NCI-H2196 treated with DMSO at 0.1 percent for 48 hours (cell line): ENCODE results near the gene HNF4A.

Experiments used
- DNase-seq: peaks from one replicate; lab custom pipeline; 2025; ENCODE audit not compliant: unreplicated experiment; lab: John Stamatoyannopoulos, UW

Gene HNF4A

DNA sequence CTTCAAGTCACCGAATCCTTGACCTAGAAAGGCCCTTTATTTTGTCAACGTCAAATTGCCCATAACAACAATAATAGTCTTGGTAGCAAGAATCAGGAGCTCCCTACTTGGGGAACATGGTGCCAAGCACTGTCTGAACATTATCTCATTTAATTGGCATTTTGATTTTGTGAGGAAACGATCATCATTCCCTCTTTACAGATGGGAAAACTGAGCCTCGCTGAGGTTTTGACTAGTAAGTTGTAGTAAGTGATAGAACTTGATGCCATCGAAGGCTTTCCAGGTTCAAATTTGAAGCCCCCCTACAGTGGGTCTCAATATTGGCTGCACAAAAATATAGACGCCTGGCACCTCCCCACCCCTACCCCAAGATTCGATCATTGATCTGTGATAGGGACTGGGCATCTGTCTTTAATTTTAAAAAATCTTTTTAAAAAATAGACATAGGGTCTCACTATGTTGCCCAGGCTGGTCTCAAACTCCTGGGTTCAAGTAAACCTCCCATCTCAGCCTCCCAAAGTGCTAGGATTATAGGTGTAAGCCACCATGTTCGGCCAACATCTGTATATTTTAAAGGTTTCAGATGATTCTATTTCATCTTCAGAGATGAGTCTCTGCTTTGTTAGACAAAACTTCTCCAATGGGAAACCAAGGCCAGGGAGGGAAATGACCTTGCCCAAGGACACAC, 36.7 kb downstream of the HNF4A start:
- DNase-seq: no peak

DNA sequence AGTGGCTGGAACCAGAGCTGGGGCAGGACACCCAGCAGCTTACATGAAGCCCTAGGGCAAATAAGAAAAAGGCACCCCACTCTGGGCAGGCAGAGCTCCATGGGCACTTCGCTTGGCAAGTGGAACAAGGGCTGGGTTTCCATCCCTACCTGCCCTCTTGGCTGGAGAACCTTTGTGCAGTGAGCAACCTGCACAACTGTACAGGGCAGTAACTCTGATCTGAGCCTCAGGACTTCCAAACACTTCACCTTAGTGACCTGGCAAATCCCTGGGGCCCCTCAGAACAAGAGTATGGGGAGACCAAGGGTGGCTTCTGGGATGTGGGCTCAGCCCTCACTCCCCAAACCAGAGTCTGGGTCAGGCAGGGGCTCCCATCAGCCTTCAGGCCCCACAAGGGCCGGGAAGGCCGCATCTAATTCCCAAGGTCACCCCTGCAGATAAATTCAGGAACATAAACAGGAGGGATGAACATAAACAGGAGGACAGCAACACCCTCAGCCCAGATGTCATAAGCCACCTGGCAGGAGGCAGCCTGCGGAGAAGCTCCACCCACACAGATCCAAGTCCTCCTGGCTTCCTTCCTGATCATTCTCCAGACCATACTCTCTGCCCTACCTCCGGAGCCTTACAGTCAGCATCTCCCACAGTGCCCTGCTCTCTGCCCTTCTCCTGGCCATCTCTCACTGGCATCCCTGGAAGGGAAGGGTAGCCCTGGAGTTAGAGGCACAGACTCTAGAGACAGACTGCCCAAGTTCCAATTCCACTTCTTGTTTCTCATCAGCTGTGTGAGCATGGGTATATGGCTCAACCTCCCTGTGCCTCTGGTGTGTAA, 37.5 kb downstream of the HNF4A start:
- no peak for DNase-seq

DNA sequence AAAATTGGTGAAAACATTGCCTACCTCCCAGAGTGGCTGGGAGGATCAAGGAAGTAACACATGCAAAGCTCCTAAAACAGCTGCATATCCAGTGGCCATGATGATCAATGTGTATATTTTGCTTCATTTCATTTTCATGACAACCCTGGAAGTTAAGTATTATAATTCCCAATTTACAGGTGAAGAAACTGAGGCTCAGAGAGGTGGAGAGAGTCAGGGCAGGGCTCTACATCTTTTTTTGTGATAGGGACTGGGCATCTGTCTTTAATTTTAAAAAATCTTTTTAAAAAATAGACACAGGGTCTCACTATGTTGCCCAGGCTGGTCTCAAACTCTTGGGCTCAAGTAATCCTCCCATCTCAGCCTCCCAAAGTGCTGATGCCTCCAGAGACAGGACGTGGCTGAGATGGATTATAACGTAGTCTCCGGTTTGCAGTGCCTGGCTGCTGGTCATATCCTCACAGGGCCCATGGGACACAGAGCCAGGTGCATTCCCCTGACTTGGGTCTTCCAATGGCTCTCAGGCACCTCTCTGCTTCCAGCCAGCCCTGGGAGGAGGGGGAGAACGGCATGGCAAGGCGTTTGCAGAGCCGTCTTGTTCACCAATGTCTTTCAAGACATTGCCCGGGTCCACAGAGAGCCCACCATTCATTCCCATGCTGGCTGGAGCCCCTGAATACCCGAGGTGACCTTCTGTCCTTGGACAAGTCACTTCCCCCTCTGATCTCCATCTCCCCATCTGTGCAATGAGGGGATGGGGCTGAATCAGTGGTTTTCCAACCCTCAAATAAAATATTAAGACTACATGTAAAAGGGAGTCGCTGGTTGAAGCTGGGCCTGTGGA, 38.3 kb downstream of the HNF4A start:
- DNase-seq: no peak

DNA sequence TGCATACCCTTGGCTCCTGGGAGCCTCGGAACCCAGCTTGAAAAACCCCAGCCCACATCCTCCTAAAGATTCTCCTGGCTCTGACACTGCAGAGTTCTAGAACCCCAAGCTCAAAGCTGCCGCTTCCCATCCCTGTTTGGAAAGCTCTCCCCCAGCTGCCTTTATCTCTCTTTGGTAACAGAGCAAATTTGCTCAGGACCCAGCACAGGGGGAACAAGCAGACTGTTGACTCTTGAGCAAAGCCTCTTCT, 38.9 kb downstream of the HNF4A start:
- no peak for DNase-seq

DNA sequence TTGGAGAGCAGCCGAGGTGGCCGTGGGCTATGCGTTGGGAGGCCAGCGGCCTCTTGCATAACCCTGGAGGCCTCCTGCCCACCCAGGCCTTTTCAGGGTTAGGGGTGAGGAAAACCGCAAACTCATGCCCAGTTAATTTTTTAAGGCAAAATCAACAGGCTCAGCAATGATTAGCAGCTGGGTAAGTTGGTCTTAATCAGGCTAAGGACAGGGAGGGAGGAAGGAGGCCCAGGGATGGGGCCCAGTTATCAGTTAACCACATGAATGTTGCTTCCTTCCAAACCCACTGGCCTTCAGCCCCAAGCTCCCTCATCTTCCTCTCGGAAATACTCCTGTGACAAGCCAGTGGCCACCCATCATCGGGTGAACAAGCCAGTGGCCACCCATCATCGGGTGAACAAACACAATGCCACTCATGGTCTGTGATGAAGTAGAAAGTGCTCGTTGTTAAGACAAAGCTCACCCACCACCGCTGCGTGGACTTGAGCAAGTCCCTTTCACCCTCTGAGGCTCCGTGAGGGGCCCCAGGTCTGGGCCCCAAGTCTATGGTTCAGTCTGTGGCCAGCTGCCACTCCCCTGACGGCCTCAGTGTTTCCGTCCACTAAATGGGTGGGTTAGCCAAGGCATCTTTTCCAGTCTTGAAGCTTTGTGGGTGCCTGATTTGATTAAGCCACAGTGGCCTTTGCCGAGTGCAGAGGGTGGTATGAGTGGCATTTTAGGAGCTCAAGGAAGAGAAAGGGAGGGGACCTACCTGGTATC, 39.4 kb downstream of the HNF4A start:
- no peak for DNase-seq

DNA sequence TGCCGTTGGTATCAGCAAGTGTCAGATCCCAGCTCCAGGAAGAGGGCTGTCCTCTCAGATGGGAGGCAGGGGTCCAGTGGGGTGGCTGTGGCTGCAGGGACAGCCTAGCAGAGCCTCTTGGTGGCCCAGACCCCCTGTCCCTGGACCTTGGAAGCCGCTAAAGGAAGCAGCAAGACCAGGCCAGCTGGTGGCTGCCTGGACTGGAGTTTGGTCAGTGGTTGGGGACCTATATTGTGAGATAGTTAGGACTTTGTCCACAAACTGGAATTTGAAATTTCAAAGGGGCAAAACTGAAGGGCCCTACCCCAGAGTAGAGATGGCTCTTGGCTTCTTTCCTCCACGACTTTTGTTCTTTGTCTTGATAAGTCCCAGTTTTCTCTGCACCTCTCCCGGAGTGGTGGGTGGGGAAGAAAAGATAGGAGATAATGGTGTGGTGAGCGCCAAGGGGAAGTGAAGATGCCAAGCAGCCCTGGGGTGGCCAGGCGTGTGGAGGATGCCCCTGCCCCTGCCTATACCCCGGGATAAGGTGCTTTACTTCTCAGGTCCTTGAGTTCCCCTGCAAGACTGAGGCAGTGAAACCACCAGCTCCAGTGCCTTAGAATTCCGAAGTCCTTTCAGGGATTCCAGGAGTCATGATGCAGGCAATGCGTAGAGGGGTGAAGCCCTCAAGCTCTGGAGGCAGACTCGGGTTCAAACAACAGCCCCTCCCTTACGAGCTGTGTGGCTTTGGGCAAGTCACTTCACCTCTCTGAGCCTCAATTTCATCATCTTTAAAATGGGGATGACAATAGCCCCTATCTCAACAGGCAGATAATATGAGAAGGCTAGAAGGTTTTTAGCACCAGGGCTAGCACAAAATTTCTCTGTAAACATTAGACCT, 40.2 kb downstream of the HNF4A start:
- DNase-seq: no peak

DNA sequence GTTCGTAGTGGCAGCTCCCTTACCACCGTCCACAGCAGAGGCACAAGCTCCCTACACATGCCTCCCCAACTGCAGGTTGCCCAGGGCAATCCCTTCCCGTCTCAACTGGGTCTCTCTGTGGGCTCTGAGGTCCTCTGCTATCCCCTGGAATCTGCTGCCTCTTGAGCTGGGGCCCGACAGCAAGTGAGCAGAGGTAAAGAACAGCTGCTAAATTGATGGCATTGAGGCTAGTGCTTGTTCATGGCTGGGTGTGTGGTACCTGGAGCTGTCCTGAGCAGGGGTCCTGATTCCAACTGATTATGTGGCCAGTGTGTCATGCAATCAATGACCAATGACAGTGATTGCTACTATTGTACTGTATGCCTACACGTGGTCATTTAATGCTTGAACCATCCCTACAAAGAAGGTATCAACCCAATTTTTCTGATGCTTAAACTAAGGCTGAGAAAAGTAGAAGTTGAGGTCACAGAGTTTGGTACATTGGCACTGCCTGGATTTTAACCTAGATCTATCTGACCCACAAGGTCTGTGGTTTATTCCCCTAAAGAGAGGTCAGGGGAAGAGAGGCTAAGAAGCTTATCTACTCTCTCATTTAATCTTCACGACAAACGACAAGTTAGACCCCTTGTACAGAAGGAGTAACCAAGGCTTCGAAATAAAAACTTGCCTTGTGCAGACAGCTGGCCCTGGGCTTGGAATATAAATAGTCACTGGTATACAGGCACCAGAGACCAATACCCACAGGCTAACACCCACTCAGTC, 41.1 kb downstream of the HNF4A start:
- DNase-seq: no peak

DNA sequence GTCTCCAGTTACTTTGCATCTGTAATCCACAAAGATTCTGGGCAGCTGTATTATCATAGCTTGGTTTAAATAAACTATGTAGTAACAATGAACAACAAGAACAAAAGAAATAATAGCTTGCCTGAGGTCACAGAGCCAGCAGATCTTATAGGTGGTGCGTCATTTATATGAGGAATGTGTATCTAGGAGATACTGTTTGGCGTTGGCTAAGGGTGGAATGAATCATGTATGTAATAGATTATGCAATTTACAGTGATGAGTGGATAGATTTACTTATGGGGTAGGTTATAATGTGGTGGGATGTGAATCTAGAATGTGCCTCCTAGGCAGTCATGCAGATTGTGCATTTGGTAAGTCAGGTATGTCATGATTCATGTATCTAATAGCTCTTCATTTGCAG, 42.8 kb downstream of the HNF4A start:
- no peak for DNase-seq

DNA sequence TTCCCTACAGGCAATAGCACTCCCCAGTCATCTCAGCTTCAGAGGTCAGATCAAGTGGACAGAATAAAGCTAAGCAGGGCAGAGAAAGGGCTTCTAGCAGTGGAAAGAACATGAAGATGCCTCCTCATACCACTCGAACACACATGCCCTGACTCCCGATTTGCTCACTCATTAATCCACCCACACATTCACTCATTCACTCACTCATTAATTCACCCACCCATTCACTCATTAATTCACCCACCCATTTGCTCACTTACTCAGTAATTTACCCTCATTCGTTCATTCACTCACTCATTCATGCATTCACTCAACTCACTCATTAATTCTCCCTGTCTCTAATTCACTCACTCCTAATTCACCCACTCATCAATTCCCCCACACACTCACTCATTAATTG, 43.9 kb downstream of the HNF4A start:
- no peak for DNase-seq

DNA sequence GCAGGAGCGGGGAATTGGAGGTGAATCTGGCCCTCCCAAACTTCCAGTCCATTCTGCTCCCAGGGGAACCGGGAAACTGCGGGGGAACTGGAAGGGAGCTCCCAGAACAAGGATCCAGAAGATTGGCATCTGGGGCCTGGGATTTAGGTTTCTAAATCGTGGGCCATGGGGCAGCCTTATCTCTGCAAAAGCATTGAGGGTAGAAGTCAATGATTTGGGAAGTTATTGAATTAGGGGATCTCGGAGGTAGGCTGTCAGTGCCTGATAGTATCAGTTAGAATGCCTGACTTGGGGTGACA, 45.1 kb downstream of the HNF4A start:
- DNase-seq: no peak

DNA sequence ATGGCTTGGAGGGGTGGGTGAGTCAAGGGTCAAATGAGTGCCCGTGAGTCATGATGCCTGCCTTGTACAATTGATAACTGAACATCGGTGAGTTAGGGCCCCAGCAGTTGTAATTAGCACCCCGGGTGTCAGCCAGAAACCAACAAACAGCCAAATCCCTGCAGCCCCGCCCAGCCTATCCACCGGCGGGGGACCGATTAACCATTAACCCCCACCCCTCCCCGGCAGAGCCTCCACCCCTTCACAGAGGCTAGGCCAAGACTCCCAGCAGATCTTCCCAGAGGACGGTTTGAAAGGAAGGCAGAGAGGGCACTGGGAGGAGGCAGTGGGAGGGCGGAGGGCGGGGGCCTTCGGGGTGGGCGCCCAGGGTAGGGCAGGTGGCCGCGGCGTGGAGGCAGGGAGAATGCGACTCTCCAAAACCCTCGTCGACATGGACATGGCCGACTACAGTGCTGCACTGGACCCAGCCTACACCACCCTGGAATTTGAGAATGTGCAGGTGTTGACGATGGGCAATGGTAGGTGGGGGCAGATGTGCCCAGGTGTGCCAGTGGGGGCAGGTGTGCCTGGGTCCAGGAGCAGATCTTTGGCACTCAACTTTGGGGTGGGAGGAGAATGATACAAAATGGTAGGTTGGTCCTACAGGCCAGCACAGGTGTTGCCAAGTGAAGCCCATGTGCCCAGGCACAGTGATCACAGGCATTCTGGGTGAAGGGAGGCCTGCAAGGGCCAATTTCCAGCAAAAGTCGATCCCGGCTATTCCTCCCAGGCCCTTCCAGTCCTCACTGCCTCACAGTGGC, 45.7 kb downstream of the HNF4A start:
- DNase-seq: no peak

DNA sequence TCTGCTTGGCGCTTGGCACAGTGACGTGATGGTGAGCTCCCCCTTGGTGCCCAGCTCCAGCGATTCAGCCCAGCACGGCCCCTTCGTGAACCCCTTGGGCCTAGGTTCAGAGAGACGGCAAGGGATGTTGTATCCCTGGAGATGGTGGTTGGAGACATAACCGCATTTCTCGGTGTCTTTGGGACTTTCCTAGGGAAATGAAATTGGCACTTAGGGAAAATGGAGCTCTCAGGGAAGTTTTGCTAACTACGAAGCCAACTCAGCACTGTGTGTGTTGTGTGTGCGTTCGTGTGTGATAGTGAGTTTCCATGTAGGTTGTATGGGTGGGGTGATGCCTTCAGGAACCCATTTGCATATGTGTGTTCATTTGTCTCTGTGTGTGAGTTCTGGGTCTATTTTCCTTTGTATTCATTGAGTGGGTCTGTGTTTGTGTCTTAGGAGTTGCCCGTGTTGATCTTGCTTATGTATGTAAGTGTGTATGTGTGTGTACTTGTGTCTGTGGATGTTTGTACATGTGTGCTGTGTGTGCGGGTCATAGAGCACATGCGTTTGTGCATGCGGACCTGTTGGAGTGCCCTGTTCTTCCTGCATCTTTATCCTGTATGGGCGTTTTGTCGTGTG, 46.4 kb downstream of the HNF4A start:
- no peak for DNase-seq

DNA sequence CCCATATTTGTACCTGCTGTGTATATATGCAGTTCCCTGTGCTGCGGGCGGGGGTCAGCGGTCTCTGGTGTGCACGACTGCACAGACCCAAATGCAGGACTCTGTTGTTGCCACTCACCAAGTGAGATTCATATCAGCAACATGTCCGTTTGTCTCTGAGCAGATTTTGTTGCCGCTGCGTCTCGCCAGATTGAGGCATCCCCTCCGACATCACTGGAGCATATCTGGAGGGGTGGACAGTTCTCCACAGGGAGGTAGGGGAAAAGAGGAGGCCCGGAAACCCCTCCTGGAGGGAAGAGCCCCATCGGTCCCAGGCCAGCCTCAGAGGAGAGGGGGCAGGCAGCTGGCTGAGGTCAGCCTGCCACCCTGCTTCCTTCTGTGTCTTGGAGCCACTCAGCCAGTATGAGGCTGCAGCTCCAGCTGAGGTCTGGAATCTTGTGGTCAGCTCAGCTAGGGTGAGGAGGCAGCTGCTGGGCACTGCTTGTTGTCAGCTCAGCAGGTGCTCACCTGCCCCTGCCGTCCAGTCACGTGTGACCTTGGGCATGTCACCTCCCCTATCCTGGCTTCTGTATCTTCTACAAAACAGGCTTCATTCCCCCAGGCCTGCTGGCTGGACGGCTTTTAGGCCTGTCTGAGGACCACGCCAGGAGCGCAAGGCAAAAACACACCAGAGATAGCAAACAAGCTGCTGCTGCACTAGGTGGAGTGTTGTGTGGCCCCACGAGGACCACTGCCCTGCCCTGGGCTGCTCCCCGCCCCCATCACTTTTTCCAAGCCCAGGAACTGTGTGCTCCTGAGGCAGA, 47.1 kb downstream of the HNF4A start:
- DNase-seq: no peak

DNA sequence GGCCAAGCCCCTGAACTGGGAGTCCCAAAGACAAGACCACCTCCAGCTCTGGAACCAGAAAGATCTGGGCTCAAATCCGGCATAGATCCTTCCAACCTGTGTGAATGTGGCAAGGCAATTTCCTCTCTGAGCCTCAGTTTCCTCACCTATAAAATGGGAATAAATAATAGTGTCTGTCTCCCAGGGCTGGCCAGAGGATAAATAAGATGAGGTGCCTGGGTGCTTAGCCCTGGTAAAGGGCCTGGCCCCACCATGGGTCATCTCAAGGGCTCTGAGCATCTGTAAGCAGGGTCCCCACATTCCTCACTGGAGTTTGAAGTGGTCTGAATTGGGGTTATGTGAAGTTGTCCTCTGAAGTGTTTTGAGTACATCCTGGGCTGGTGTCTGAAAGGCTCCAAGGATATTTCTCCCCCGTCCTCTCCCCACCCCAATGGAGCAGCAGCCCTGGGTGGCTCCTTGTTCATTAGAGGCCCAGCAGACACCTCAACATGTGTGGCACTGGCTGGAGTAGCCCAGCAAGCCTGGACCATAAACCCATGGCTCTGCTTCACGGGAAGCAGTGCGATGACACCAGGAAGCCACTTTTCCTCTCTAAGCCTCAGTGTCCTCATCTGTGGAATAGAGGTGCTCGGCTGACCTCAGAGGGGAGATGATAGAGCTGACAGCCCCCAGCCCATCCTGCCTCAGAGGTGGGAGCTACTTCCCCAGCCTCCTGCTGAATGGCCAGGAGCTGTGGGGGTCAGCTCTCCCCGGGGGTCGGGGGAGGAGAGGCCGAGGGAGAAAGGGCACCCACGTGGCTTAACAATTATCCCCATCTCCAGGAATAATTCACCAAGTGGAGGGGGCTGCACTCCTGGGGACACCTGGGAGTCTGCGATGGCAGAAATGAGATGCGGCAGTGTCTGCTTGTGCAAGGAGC, 48.0 kb downstream of the HNF4A start:
- DNase-seq: no peak

DNA sequence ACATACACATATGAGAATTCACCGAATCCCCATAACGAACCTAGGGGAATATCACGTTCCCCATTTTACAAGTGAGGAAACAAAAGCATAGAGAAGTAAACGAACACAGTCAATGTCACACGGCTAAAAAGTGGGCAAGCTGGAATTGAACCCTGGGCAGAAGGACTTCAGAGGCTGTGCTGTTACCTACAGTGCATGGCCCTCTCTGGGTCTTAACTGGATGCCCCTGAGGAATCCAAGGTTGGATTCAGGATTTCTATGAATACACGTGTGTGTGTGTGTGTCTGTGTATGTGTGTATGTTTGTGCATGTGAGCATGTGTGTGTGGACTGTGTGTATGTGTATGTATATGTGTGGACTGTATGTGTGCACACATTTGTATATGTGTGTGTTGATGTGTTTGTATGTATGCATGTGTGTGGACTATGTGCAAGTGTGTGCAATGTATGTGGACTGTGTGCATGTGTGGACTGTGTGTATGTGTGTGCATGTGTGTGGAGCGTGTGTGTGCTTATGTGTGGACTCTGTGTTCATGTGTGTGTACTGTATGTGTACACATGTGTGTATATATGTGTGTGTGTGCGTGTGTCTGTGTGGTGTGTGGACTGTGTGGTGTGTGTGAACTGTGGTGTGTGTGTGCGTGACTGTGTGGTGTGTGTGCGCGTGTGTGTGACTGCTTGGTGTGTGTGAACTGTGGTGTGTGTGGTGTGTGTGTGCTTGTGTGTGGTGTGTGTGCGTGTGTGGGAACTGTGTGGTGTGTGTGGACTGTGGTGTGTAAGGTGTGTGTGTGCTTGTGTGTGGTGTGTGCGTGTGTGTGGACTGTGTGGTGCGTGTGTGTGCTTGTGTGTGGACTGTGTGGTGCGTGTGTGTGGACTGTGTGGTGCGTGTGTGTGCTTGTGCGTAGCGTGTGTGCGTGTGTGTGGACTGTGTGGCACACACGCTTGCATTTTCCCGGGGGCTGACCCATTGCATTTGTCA, 49.0 kb downstream of the HNF4A start:
- DNase-seq: no peak

DNA sequence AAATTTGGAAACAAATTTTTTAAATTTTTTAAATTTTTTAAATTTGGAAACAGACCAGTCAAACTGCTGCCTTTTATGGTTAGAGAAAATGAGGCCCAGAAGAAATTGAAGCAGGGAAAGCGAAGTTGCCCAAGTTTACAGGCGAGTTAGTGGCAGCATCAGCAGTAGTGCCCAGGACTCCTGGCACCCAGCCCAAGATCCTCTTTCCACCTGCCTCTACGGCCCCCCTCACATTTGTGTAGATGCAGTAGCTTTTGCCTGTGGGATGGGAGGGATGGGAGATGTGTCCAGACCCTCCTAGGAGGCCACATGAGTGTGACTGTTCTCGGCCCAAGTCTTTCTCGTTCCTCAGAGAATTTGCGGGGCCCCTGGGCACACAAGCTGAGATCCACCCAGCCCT, 49.8 kb downstream of the HNF4A start:
- no peak for DNase-seq
